OCI-LY1 (cell line): ENCODE measurements around the gene FAM204A.

Experiments used
- H2AFZ ChIP-seq: fragments of 200-600 bp; sonication (generic), shearing (Covaris generic); 2 replicates; pipeline ENCODE4 v1.6.0; 2014; ENCODE audit warnings: antibody characterized with exemption, mild to moderate bottlenecking, low read length
- H3F3A ChIP-seq: fragments of 200-600 bp; sonication (generic), shearing (Covaris generic); 2 replicates; pipeline ENCODE4 v1.6.0; 2014; ENCODE audit warnings: mild to moderate bottlenecking, antibody characterized with exemption, low read length, moderate library complexity; ENCODE audit not compliant: insufficient read depth
- H3K27ac ChIP-seq: fragments of 200-600 bp; sonication (generic); 2 replicates; pipeline ENCODE4 v1.5.1; 2014; ENCODE audit warnings: low read length, mixed run types, mild to moderate bottlenecking, low read depth; ENCODE audit not compliant: poor library complexity, severe bottlenecking
- H3K27me3 ChIP-seq: fragments of 200-600 bp; sonication (generic); 2 replicates; pipeline ENCODE4 v1.6.0; 2014; ENCODE audit warnings: antibody characterized with exemption, mild to moderate bottlenecking, low read length, moderate library complexity; ENCODE audit not compliant: insufficient read depth
- H3K36me3 ChIP-seq: fragments of 200-600 bp; sonication (generic); 2 replicates; pipeline ENCODE4 v1.6.1; 2014; ENCODE audit warnings: mild to moderate bottlenecking, antibody characterized with exemption, low read length, moderate library complexity, mixed read lengths; ENCODE audit not compliant: insufficient read depth
- H3K4me1 ChIP-seq: fragments of 200-600 bp; sonication (generic); 2 replicates; pipeline ENCODE4 v1.5.1; 2014; ENCODE audit warnings: mild to moderate bottlenecking, low read length, moderate library complexity; ENCODE audit not compliant: insufficient read depth, severe bottlenecking
- H3K4me2 ChIP-seq: fragments of 200-600 bp; sonication (generic), shearing (Covaris generic); 2 replicates; pipeline ENCODE4 v1.6.1; 2014; ENCODE audit warnings: low read length
- H3K4me3 ChIP-seq: fragments of 200-600 bp; sonication (generic); 2 replicates; pipeline ENCODE4 v1.5.1; 2014; ENCODE audit warnings: low read length, low read depth, mild to moderate bottlenecking, mixed read lengths; ENCODE audit not compliant: poor library complexity, severe bottlenecking
- H3K79me2 ChIP-seq: fragments of 200-600 bp; shearing (Covaris generic); 2 replicates; pipeline ENCODE4 v1.6.1; 2016; ENCODE audit warnings: mixed run types, low read length, mixed read lengths; ENCODE audit not compliant: insufficient read depth
- H3K9ac ChIP-seq: fragments of 200-600 bp; sonication (generic), shearing (Covaris generic); 2 replicates; pipeline ENCODE4 v1.6.1; 2014; ENCODE audit warnings: mild to moderate bottlenecking, low read length, mixed read lengths
- H3K9me2 ChIP-seq: fragments of 200-600 bp; sonication (generic), shearing (Covaris generic); 2 replicates; pipeline ENCODE4 v1.6.1; 2014; ENCODE audit warnings: low read depth, mild to moderate bottlenecking, low read length, mixed read lengths
- H3K9me3 ChIP-seq: fragments of 200-600 bp; shearing (Covaris generic); 2 replicates; pipeline ENCODE4 v1.6.1; 2014; ENCODE audit warnings: low read length, mixed read lengths
- H4K20me1 ChIP-seq: fragments of 200-600 bp; sonication (generic), shearing (Covaris generic); 2 replicates; pipeline ENCODE4 v1.6.0; 2016; ENCODE audit warnings: mild to moderate bottlenecking, low read length; ENCODE audit not compliant: insufficient read depth
- CTCF ChIP-seq: fragments of 200-600 bp; sonication (generic), shearing (Covaris generic); IDR thresholded peaks from 2 replicates; pipeline ENCODE4 v1.5.1; 2017; ENCODE audit warnings: mild to moderate bottlenecking, antibody characterized with exemption, low read length, moderate library complexity, mixed read lengths
- EZH2 ChIP-seq: fragments of 200-600 bp; sonication (generic), shearing (Covaris generic); IDR thresholded peaks from 2 replicates; pipeline ENCODE4 v1.8.0; 2017; ENCODE audit warnings: borderline replicate concordance, mixed run types, mild to moderate bottlenecking, antibody characterized with exemption, low read length, moderate library complexity, mixed read lengths

The FAM204A gene

GRCh38 chr10:118271671-118272070, 70.5 kb downstream of the FAM204A start:
- Histone ChIP-seq H2AFZ (no peak overlapping the region), H3K27ac (no peak overlapping the region), H3K27me3 (no peaks in the 10 kb centered on the region), H3K36me3 (no peaks in the 10 kb centered on the region), H4K20me1 (no peaks in the 10 kb centered on the region), H3K79me2 (no peaks in the 10 kb centered on the region), H3K9me2 (no peaks in the 10 kb centered on the region), H3K9ac (no peak overlapping the region), H3F3A (no peaks in the 10 kb centered on the region), H3K4me1 (no peaks in the 10 kb centered on the region), H3K4me2 (no peak overlapping the region), H3K9me3 (no peaks in the 10 kb centered on the region), H3K4me3 (no peak overlapping the region)
- TF ChIP-seq CTCF = no peak
- TF ChIP-seq EZH2 = no peak

- Histone ChIP-seq H3K4me2 (no peak overlapping the region), H2AFZ (no peak overlapping the region), H3K27ac (no peak overlapping the region), H3K9me3 (no peaks in the 10 kb centered on the region), H4K20me1 (no peaks in the 10 kb centered on the region), H3K79me2 (no peaks in the 10 kb centered on the region), H3K27me3 (no peaks in the 10 kb centered on the region), H3K9me2 (no peaks in the 10 kb centered on the region), H3K4me1 (no peaks in the 10 kb centered on the region), H3K4me3 (no peak overlapping the region), H3F3A (no peaks in the 10 kb centered on the region), H3K9ac (no peak overlapping the region), H3K36me3 (no peaks in the 10 kb centered on the region)
- TF ChIP-seq EZH2 (no peak), CTCF (no peak)
Observed at GRCh38 chr10:118266098-118266748, 75.9 kb downstream of the FAM204A start.

- Histone ChIP-seq H3K27ac (no peak overlapping the region), H3K27me3 (no peaks in the 10 kb centered on the region), H3F3A (no peaks in the 10 kb centered on the region), H3K4me3 (no peak overlapping the region), H3K36me3 (no peaks in the 10 kb centered on the region), H3K9me3 (no peaks in the 10 kb centered on the region), H3K4me2 (no peak overlapping the region), H3K9ac (no peak overlapping the region), H2AFZ (no peak overlapping the region), H3K79me2 (no peaks in the 10 kb centered on the region), H4K20me1 (no peaks in the 10 kb centered on the region), H3K4me1 (no peaks in the 10 kb centered on the region), H3K9me2 (no peaks in the 10 kb centered on the region)
- TF ChIP-seq CTCF (no peak), EZH2 (no peak)
Observed at GRCh38 chr10:118264838-118265470, 77.2 kb downstream of the FAM204A start.
